Mucosa of stomach (tissue), 1 donor: Measurements from ENCODE around the gene BEST2.

Source experiments
- H3K27me3 ChIP-seq: one replicate; pipeline ENCODE4 v1.7.0; 2013; ENCODE audit warnings: mild to moderate bottlenecking, low read length; ENCODE audit not compliant: control insufficient read depth, insufficient read depth
- H3K36me3 ChIP-seq: one replicate; pipeline ENCODE4 v1.7.0; 2013; ENCODE audit warnings: low read length; ENCODE audit not compliant: control insufficient read depth, insufficient read depth
- H3K4me1 ChIP-seq: one replicate; pipeline ENCODE4 v1.7.0; 2013; ENCODE audit warnings: mild to moderate bottlenecking, low read length; ENCODE audit not compliant: control insufficient read depth, insufficient read depth
- H3K4me3 ChIP-seq: one replicate; pipeline ENCODE4 v1.7.0; 2013; ENCODE audit warnings: low read length
- H3K9ac ChIP-seq: one replicate; pipeline ENCODE4 v1.7.0; 2013; ENCODE audit warnings: mild to moderate bottlenecking, low read length, moderate library complexity
- H3K9me3 ChIP-seq: one replicate; pipeline ENCODE4 v1.7.0; 2013; ENCODE audit warnings: mild to moderate bottlenecking, low read length, moderate library complexity; ENCODE audit not compliant: control insufficient read depth
- donor health status: Pancreatic carcinoma.

Gene BEST2

DNA sequence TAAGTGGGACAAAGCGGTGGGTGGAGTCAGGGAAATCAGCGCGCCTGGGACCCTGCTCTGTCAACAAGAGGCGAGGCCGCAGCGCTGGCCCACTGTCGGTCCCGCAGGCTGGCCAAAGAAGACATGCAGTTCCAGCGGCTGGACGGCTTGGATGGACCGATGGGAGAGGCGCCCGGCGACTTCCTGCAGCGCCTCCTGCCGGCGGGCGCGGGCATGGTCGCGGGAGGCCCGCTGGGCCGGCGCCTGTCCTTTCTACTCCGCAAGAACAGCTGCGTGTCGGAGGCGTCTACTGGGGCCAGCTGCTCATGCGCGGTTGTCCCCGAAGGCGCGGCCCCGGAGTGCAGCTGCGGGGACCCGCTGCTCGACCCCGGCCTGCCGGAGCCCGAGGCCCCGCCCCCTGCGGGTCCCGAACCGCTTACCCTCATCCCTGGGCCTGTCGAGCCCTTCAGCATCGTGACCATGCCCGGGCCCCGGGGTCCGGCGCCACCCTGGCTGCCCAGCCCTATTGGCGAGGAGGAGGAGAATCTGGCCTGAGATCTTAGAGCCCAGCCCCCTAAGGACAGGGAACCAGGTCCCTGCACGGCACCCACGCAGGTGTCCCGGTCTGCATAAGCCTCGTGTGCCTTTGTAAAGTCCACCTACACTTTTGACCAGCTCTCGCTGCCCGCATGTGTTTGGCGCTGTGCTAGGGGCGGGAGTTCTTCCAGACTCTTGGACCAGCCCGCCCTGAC lies 6.1 kb downstream of the BEST2 start:
- H3K27me3 ChIP-seq: peaks cover 6% of the 10 kb centered on the region
- peaks cover 10% of the 10 kb centered on the region for H3K4me1 ChIP-seq
- H3K9ac ChIP-seq: peak overlapping the region; percentile 31
- H3K4me3 ChIP-seq: no peak overlapping the region
- H3K36me3 ChIP-seq: no peaks in the 10 kb centered on the region
- no peaks in the 10 kb centered on the region for H3K9me3 ChIP-seq

DNA sequence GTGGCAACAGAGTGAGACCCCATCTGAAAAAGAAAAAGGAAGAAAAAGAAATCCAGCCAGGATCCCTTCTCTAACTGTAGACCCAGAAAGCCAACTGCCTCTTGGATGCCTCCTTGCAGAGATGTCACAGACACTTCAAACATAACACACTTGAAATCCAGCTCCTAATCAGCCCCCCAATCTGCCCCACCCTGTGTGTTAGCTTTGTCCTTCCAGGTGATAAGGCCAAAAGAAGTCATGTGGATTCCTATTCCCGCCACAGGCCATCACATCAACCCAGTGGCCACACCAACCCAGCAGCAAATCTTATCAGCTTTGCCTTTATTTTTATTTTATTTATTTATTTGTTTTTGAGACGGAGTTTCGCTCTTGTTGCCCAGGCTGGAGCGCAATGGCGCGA lies 8.1 kb downstream of the BEST2 start:
- no peaks in the 10 kb centered on the region for H3K36me3 ChIP-seq
- no peaks in the 10 kb centered on the region for H3K27me3 ChIP-seq
- peaks cover 10% of the 10 kb centered on the region for H3K4me1 ChIP-seq
- H3K9me3 ChIP-seq: no peaks in the 10 kb centered on the region
- no peak overlapping the region for H3K4me3 ChIP-seq
- no peak overlapping the region for H3K9ac ChIP-seq

DNA sequence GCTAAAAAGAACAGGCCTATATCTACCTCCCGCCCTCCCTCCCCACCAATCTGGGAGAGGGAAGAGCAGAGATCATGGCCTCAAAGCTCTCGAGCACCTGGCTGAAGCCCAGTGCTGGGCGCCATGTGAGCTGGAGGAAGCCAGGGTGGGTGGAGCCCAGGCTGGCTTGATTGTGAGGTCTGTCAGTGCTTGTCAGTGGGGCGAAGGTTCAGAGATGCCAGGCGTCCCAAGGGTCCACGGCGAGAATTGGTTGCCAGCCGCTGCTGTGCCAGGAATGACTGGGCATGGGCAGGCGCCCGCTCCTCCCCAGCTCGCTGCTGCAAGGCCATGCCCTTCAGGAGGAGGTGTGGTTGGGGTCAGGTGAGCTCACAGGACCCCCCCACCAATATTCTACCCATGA lies 11.5 kb downstream of the BEST2 start:
- no peak overlapping the region for H3K4me3 ChIP-seq

DNA sequence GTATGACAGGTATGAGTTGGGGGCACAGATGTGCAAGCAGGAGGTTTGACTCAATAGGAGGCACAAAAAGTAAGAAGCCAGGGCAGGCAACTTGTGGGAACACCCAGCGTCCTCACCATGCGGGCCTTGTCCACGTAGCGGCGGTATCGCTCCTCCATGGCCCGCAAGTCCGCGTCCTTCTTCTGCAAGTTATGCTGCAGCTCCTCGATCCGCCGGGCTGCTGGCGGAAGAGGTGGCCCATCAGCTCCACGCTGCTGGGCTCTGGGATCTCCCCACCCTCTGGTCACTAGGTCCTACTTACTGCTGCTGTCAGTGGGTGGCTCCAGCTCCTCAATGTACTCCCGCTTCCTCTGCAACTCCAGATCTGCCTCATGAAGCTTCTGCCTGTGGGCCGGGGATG lies 13.1 kb downstream of the BEST2 start:
- no peaks in the 10 kb centered on the region for H3K4me1 ChIP-seq
- no peak overlapping the region for H3K4me3 ChIP-seq
- H3K9ac ChIP-seq: no peak overlapping the region
- no peaks in the 10 kb centered on the region for H3K36me3 ChIP-seq
- no peaks in the 10 kb centered on the region for H3K9me3 ChIP-seq
- no peaks in the 10 kb centered on the region for H3K27me3 ChIP-seq

More for the DNA sequence above, 11.5 kb downstream of the BEST2 start:
- no peaks in the 10 kb centered on the region for H3K36me3 ChIP-seq
- H3K27me3 ChIP-seq: no peaks in the 10 kb centered on the region
- peaks cover under 1% of the 10 kb centered on the region for H3K4me1 ChIP-seq
- H3K9me3 ChIP-seq: no peaks in the 10 kb centered on the region
- no peak overlapping the region for H3K9ac ChIP-seq

DNA sequence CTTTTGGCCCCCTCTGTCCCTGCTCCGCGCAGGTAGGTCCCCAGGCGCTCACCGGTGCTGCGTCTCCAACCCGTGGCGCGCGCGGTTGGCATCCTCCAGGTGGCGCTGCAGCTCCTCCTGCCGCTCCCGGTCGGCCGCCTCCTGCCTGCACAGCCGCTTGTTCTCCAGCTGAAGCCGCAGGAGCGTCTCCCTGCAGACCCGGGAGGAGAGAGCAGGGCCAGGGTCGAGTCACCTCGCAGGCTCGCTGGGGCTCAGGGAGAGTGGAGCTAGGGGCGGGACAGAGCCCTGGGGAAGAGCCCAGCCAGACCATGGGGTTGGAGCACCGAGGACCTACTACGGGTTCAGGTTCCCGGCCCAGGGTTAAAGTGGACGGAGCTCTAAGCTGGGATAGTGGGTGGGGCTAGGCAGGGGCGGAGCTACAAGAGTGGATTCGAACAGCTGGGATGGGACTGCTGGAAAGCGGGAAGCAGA lies 14.5 kb downstream of the BEST2 start:
- Histone ChIP-seq H3K4me3 (no peak overlapping the region), H3K36me3 (no peaks in the 10 kb centered on the region), H3K9ac (no peak overlapping the region)

DNA sequence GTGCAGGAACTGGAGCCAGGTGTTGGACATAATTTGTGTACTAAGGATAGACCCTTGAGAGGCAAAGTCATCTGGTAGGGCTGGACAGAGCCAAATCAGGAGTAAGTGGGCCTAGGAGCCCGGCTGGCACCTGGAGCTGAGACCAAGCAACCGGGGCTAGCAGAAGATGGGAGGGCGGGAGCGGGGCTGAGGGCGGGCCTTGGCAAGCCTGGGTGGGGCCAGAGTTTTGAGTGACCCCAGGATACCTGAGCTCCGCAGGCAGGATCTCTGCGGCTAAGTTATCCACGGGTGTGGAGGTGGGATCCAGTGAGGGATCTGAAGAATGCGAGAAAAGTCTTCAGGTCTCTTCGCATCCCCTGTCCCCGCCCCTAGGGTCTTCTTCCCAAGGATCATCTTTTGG lies 15.6 kb downstream of the BEST2 start:
- no peak overlapping the region for H3K4me3 ChIP-seq
- H3K36me3 ChIP-seq: no peaks in the 10 kb centered on the region
- H3K4me1 ChIP-seq: peaks cover 2% of the 10 kb centered on the region
- no peaks in the 10 kb centered on the region for H3K9me3 ChIP-seq
- H3K27me3 ChIP-seq: no peaks in the 10 kb centered on the region
- H3K9ac ChIP-seq: no peak overlapping the region

More for the DNA sequence above, 14.5 kb downstream of the BEST2 start:
- H3K9me3 ChIP-seq: no peaks in the 10 kb centered on the region
- H3K4me1 ChIP-seq: no peaks in the 10 kb centered on the region
- H3K27me3 ChIP-seq: no peaks in the 10 kb centered on the region

DNA sequence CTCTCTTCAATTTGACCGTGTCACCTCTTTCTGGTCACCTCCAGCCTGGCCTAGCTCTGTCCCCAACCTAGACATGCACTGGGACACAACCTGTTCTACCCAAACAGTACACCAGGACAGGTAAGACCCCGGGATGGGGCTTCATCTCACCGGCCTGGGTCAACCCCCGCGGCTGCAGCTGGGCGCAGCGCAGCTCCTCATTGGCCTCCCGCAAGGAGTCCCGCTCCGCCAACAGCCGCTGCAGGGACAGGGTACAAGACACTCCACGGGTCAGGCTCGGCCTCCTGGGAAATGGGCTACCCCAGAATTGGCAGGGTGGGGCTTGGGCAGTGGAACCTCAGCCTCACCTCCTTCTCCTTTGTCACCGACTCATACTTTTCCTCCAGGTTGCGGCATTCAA lies 16.1 kb downstream of the BEST2 start:
- no peaks in the 10 kb centered on the region for H3K9me3 ChIP-seq
- H3K36me3 ChIP-seq: no peaks in the 10 kb centered on the region
- no peak overlapping the region for H3K4me3 ChIP-seq
- H3K27me3 ChIP-seq: no peaks in the 10 kb centered on the region
- H3K4me1 ChIP-seq: peaks cover 5% of the 10 kb centered on the region
- H3K9ac ChIP-seq: no peak overlapping the region

DNA sequence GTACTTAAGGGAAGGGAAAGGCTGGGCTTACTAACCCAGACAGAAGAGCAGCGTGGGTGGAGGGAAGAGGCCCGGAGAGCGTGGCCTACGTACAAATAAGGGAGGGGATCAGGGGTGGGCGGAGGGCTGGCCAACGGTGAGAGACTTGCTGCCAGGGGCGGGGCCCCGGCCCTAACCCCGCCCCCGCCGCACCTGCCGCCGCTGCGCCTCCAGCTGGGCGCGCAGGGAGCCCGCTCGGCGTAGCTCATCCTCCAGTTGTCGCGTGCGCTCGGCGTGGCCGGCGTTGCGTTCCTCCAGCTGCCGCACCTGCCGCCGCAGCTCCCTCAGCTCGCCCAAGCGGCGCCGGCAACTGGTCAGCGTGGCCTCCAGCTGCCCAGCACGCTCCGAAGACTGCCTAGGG lies 18.1 kb downstream of the BEST2 start:
- H3K4me3 ChIP-seq: no peak overlapping the region
- no peaks in the 10 kb centered on the region for H3K36me3 ChIP-seq
- H3K9me3 ChIP-seq: no peaks in the 10 kb centered on the region
- H3K9ac ChIP-seq: no peak overlapping the region
- H3K4me1 ChIP-seq: peaks cover 10% of the 10 kb centered on the region
- no peaks in the 10 kb centered on the region for H3K27me3 ChIP-seq

DNA sequence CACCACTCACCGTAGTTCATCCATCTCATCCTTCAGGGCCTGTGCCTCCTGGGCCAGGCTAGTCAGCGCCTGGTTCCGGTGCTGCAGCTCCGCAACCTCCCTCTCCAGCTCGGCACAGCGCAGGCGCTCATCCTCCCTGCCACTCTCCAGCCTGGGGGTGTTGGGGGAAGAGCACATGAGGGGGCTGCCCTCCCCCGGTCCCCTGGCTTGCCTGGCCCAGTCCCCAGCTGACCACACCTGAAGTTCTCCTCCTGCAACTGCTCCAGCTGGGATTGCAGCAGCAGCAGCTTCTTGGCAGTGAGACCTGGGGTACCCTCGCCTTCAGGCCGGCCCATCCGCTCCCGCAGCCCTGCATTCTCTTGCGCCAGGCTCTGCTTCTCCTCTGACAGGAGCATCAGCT lies 19.3 kb downstream of the BEST2 start:
- Histone ChIP-seq H3K9me3 (no peaks in the 10 kb centered on the region), H3K27me3 (no peaks in the 10 kb centered on the region), H3K9ac (no peak overlapping the region), H3K36me3 (no peaks in the 10 kb centered on the region), H3K4me3 (no peak overlapping the region), H3K4me1 (peaks cover 12% of the 10 kb centered on the region)

DNA sequence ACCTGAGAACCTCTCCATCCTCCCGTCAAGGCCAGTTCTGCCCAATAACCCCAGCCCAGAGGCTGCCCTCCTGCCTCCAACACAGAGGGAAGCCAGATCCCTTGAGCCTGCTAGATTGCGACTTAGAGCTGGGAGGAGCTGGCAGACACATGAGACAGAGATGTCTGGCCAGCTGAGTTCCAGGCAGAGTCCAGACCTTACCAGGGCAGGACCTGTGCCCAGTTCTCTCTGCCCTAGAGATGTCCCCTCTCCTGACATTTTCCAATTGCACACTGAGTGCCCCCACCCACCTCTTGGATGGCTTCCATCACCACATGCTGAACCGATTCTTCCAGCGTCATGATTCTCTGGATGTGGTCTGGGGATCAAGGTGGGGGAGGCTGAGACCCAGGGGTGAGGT lies 20.7 kb downstream of the BEST2 start:
- no peaks in the 10 kb centered on the region for H3K9me3 ChIP-seq
- H3K4me1 ChIP-seq: peaks cover 14% of the 10 kb centered on the region
- no peak overlapping the region for H3K9ac ChIP-seq
- no peaks in the 10 kb centered on the region for H3K36me3 ChIP-seq
- no peaks in the 10 kb centered on the region for H3K27me3 ChIP-seq
- no peak overlapping the region for H3K4me3 ChIP-seq

DNA sequence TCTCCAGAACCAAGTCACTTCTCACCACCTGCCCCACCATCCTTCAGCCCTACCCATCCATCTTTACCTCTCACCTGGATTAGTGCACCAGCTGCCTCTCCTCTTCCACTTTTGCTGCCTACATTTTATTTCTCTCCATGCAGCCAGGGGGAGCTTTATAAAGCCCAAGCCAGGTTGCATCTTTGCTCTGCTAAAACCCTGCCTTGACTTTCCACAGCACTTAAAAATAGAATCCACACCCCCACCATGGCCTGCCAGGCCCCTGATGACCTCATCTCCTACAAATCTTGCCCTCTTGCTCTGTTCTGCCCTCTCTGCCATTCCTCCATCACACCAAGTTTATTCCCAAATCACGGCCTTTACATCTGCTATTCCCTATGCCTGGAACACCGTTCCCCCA lies 22.0 kb downstream of the BEST2 start:
- no peak overlapping the region for H3K4me3 ChIP-seq
- H3K9ac ChIP-seq: no peak overlapping the region
- no peaks in the 10 kb centered on the region for H3K36me3 ChIP-seq
- H3K9me3 ChIP-seq: no peaks in the 10 kb centered on the region
- no peaks in the 10 kb centered on the region for H3K27me3 ChIP-seq
- peaks cover 22% of the 10 kb centered on the region for H3K4me1 ChIP-seq

DNA sequence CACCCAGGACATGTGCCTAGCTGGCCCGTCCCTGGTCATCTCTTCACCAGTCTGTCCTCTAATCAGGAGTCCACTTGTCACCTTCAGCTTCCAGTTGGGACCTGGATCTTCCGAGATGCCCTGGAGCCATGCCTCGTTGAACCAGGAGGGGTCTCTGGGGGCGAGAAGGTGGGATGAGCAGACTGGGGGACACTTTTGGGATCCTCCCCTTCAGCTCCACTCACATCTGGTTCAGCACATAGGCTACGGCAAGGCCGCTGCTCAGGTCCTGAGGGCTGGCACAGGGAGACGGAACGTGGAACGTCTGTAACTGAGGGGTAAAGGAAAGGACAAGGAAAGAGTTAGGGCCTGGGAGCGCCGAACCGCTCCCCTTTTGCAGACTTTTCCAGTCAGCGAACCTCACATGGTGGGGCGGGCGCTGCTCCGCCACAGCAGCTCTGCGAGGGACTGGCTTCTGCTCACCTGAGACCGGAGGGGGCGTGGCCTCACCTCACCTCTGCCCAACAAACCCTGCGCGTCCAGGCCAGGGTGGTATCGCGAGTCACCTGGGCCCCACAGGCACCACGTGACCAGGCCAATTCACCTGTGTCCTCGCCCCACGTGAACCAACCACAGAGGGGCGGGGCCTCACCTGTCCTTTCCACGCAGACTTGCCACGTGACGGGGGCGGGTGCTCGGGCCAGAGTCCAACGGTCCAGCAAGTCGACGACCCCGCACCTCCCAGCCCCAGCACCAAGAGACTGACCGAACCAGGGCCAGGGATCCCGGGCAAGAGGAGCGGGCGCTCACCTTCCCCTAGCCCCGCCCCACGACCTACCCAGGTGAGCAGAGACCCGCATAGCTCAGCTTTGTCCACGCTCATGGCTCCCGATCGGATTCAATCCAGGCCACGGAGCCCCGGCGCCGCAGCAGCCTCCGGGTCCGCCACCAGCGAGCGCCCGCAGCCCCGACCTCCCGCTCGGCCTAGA lies 23.3 kb downstream of the BEST2 start, which contains the start of gene HOOK2:
Gene HOOK2 (minus strand): TSS at position 965 of the 968 bp plus-strand sequence. CDS start 103 bp downstream, at position 862.
- no peaks in the 10 kb centered on the region for H3K9me3 ChIP-seq
- peak within 1 kb of the TSS; percentile 20 for H3K4me3 ChIP-seq
- no peaks in the 10 kb centered on the region for H3K27me3 ChIP-seq
- H3K36me3 ChIP-seq: no peaks in the 10 kb centered on the region
- H3K4me1 ChIP-seq: peaks cover 35% of the 10 kb centered on the region
- H3K9ac ChIP-seq: peak within 1 kb of the TSS; percentile 72
